Fibroblast of villous mesenchyme (primary cell): ENCODE results near the gene LST1. TPM values are rescaled to one million over a fixed set of nuclear protein-coding genes. Genes with fewer than 3 reads are reported as not detected.
A peak's percentile ranks its signal among the peaks of the same experiment; 100 is the strongest.

ENCODE experiments used
- DNase-seq: peaks from one replicate; pipeline ENCODE4 v3.0.0-alpha.2; 2010; ENCODE audit warnings: low read depth
- H3K4me3 ChIP-seq: 2 replicates; pipeline ENCODE4 v1.5.1; 2011; ENCODE audit warnings: low read depth, mild to moderate bottlenecking, low read length
- CTCF ChIP-seq: IDR thresholded peaks from 2 replicates; pipeline ENCODE4 v1.5.1; 2012; ENCODE audit warnings: low read depth, mild to moderate bottlenecking, low read length; ENCODE audit not compliant: insufficient read depth
- total RNA-seq: library from RNA; depleted of rRNA; stranded (reverse); fragments of >200 nt; gene quantifications from 2 replicates; pipeline ENCODE4 v1.2.3, GENCODE V29; 2012

The LST1 gene
- total RNA-seq, 1 donor = not detected

DNA sequence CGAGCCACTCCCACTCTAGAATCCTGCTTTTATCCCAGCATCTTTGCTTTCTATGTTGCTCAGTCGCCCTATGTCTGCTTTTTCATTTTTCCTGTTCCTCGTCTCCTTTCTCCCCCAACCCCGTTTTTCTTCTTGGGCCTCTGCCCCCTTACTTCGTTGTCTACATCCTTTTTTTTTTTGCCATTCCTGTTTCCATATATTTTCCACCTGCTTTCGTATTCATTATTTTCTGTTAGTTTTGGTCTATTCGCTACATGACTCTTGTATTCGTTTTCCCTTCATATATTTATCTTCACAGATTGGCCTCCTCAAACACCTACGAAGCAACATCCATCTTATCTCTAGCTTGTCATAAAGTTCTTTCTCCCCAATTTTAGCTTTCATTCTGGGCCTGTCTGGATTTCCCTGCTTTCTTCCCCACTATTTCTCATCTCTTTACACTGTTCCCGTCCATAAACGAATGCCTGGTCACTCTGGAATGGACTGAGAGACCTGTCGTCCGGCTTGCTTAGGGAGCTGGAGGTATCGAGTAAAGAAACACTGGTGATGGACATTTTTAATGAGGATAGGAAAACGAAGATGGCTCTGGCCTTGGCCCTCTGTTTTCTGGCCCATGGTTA is 35.4 kb downstream of the LST1 start:
- no peak for TF ChIP-seq CTCF
- DNase-seq = no peak
- peak overlapping the region; percentile 77 for H3K4me3 ChIP-seq

DNA sequence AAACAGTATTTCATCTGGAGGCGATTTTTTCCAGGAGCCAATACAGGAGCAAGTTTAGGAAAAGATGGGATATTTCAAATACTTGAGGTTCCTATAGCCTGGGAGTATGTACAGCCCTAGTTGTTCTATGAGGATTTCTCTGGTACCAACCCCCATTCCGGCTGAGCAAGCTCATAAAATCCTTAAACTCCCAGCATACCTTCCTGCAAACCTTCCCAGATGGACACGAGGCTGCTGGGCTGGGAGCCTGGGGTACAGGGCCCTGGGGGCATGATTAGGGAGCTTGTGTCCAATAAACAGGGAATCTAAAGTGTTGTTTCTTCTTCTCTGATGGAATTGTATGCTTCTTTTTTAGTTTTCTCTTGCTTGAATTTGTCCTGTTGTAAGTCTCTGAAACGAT is 35.9 kb downstream of the LST1 start:
- peak; percentile 46 for DNase-seq
- TF ChIP-seq CTCF = no peak
- H3K4me3 ChIP-seq = peak overlapping the region; percentile 77

DNA sequence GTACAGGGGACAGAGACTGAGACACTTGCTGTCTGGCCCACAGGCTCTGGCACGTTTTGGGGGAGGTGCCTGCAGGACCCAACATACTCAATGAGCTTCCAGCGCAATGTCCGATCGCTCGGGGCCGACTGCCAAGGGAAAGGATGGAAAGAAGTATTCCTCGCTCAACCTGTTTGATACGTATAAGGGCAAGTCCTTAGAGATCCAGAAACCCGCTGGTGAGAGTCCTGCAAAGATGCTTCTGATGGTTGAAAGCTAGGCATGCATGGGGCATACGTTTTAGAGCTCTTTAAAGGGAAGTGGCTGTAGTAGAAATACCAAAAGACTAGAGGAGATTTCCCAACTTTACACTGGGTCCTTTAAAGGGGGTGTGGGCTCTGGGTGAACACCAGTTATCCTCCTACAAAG is 36.6 kb downstream of the LST1 start:
- no peak for TF ChIP-seq CTCF
- peak overlapping the region; percentile 77 for H3K4me3 ChIP-seq
- no peak for DNase-seq

DNA sequence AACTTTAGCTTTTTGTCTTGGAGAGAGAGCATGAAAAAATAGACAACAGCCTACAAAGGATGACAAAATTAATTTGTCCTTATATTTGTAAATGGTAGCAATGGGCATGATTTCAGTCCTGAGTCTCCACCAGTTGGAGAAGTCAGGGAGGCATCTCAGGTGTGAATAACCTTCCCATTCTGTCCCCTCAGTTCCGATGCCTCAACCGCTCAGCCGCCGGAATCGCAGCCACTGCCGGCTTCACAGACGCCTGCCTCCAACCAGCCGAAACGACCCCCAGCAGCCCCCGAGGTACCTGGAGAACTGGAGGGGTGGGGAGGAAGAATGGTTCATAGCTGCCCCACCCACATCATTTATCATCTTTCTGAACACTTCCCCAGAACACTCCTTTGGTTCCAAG is 38.0 kb downstream of the LST1 start:
- DNase-seq = no peak
- TF ChIP-seq CTCF = no peak
- H3K4me3 ChIP-seq = no peak overlapping the region

- H3K4me3 ChIP-seq = no peak overlapping the region
- no peak for TF ChIP-seq CTCF
- DNase-seq = no peak
Observed at GRCh38 chr6:31626952-31627351, 40.9 kb downstream of the LST1 start.

DNA sequence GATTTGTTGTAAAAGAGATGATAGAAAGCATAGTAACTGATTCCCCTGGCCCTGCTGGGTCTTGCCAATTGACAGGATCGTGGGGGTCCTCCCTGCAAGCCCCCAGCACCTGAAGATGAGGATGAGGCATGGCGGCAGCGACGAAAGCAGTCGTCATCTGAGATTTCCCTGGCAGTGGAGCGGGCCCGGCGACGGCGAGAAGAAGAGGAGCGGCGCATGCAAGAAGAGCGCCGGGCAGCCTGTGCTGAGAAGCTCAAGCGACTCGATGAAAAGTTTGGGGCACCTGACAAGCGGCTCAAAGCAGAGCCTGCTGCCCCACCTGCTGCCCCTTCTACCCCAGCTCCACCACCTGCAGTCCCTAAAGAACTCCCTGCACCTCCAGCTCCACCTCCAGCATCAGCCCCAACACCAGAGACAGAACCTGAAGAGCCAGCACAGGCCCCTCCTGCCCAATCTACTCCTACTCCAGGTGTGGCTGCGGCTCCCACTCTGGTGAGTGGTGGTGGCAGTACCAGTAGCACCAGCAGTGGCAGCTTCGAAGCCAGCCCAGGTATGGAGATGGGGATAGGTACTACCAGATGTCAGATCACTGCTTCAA is 41.7 kb downstream of the LST1 start:
- DNase-seq = no peak
- H3K4me3 ChIP-seq = no peak overlapping the region
- no peak for TF ChIP-seq CTCF

GRCh38 chr6:31629014-31629413 is 42.9 kb downstream of the LST1 start:
- TF ChIP-seq CTCF = no peak
- no peak for DNase-seq
- H3K4me3 ChIP-seq = no peak overlapping the region
